Esophagus muscularis mucosa (tissue), 4 donors: Measurements from ENCODE around the gene DNAAF1. TPM values are rescaled to one million over a fixed set of nuclear protein-coding genes. Genes with fewer than 3 reads are reported as not detected.

Source experiments
- DNase-seq: peaks from one replicate; pipeline ENCODE4 v3.0.0-alpha.2; 2017; ENCODE audit errors: extremely low spot score
- H3K27ac ChIP-seq, 4 donors: fragments of 200-600 bp; sonication (generic); replicated peaks in 1 of 4; 1 replicate in 3 of 4; 2 replicates in 1 of 4; pipeline ENCODE4 v1.5.1; 2016 to 2019; ENCODE audit warnings: mild to moderate bottlenecking in 1 of 4
- H3K27me3 ChIP-seq, 4 donors: fragments of 200-600 bp; sonication (generic); one replicate each; pipeline versions ENCODE4 v1.5.1 to v1.6.0; 2016 to 2019
- H3K36me3 ChIP-seq, 4 donors: fragments of 200-600 bp; sonication (generic); one replicate each; pipeline ENCODE4 v1.5.1; 2016 to 2019
- H3K4me1 ChIP-seq, 4 donors: fragments of 200-600 bp; sonication (generic); one replicate each; pipeline ENCODE4 v1.5.1; 2016 to 2019
- H3K4me3 ChIP-seq, 4 donors: fragments of 200-600 bp; sonication (generic); 1 replicate in 2 of 4; 2 replicates in 2 of 4; pipeline ENCODE4 v1.5.1; 2016 to 2019; ENCODE audit warnings: mild to moderate bottlenecking in 4 of 4, moderate library complexity in 1 of 4
- H3K9me3 ChIP-seq, 4 donors: fragments of 200-600 bp; sonication (generic); 1 replicate in 3 of 4; 2 replicates in 1 of 4; pipeline ENCODE4 v1.5.1; 2016 to 2019
- CTCF ChIP-seq, 3 experiments: fragments of 200-600 bp in 2 of 3; fragments of 450-650 bp in 1 of 3; sonication (generic) in 2 of 3; IDR thresholded peaks; one replicate each; pipeline ENCODE4 v1.5.1; 2017 to 2019; ENCODE audit warnings: antibody characterized with exemption in 3 of 3, mild to moderate bottlenecking in 2 of 3, moderate library complexity in 1 of 3
- EP300 ChIP-seq: sonication (generic); formaldehyde crosslinking; IDR thresholded peaks from one replicate; pipeline ENCODE4 v1.6.1; 2017; ENCODE audit warnings: antibody characterized with exemption
- POLR2A ChIP-seq: fragments of 450-650 bp; IDR thresholded peaks from one replicate; pipeline ENCODE4 v1.6.1; 2017; ENCODE audit warnings: antibody characterized with exemption, moderate library complexity, mild to moderate bottlenecking, low read depth
- POLR2AphosphoS5 ChIP-seq, 2 donors: sonication (generic); formaldehyde crosslinking; IDR thresholded peaks; one replicate each; pipeline ENCODE4 v1.6.1; 2017; ENCODE audit warnings: antibody characterized with exemption in 2 of 2
- WGBS: methylation state at CpG from one replicate; pipeline ENCODE4 v1.1.5; 2018; 5-methylcytosine and 5-hydroxymethylcytosine counted together
- intact Hi-C: fragments of 100-400 bp; cut with DNase I; formaldehyde crosslinking; loops from one replicate; pipeline ENCODE4 v1.15.1; 2023
- total RNA-seq, 4 donors: library from RNA; depleted of rRNA; stranded (reverse); fragments of >200 nt; gene quantifications; one replicate each; pipeline versions ENCODE4 v1.1.0 to v1.2.1, GENCODE V29; 2016

Gene DNAAF1
- total RNA-seq, 4 donors from 2014 or later = 0.66 to 0.78 TPM; not detected in 2

GRCh38 chr16:84156342-84156784 is 11.3 kb downstream of the DNAAF1 start:
- no peak for DNase-seq
- H3K27ac ChIP-seq = no peak overlapping the region

GRCh38 chr16:84159007-84159406 is 13.9 kb downstream of the DNAAF1 start:
- WGBS = 19% methylated on average over 9 of the region's 9 CpGs
- intact Hi-C loops = no loop called here

More at GRCh38 chr16:84156342-84156784, 11.3 kb downstream of the DNAAF1 start:
- Histone ChIP-seq H3K27me3 (peaks cover 0 to 22% (median 3%) of the 10 kb centered on the region in 4 donors), H3K36me3 (no peaks in the 10 kb centered on the region), H3K9me3 (no peaks in the 10 kb centered on the region), H3K4me3 (no peak overlapping the region), H3K4me1 (no peaks in the 10 kb centered on the region)
- WGBS = 70% methylated on average over 5 of the region's 5 CpGs
- TF ChIP-seq POLR2AphosphoS5 (IDR thresholded peaks at IDR 0.05) (no peak), POLR2A (no peak), EP300 (no peak), CTCF (IDR thresholded peaks at IDR 0.05) (no peak)
- intact Hi-C loops = no loop called here

GRCh38 chr16:84159800-84160199 is 14.7 kb downstream of the DNAAF1 start:
- no peak for DNase-seq
- 64% methylated on average over 1 of the region's 1 CpG for WGBS
- Histone ChIP-seq H3K9me3 (no peaks in the 10 kb centered on the region), H3K4me1 (no peaks in the 10 kb centered on the region), H3K36me3 (no peaks in the 10 kb centered on the region), H3K27me3 (peaks cover 0 to 35% (median 5%) of the 10 kb centered on the region in 4 donors), H3K27ac (no peak overlapping the region), H3K4me3 (no peak overlapping the region)
- intact Hi-C loops = no loop called here
- no peak for TF ChIP-seq CTCF (IDR thresholded peaks at IDR 0.05)
- no peak for TF ChIP-seq POLR2AphosphoS5 (IDR thresholded peaks at IDR 0.05)
- no peak for TF ChIP-seq POLR2A
- no peak for TF ChIP-seq EP300

More at GRCh38 chr16:84159007-84159406, 13.9 kb downstream of the DNAAF1 start:
- H3K4me1 ChIP-seq = no peaks in the 10 kb centered on the region
- no peak overlapping the region for H3K4me3 ChIP-seq
- no peak overlapping the region for H3K27ac ChIP-seq
- no peaks in the 10 kb centered on the region for H3K9me3 ChIP-seq
- no peaks in the 10 kb centered on the region for H3K36me3 ChIP-seq
- no peak for DNase-seq
- peaks cover 0 to 35% (median 5%) of the 10 kb centered on the region in 4 donors for H3K27me3 ChIP-seq
- TF ChIP-seq EP300 (no peak), CTCF (IDR thresholded peaks at IDR 0.05) (no peak), POLR2A (no peak), POLR2AphosphoS5 (IDR thresholded peaks at IDR 0.05) (no peak)

GRCh38 chr16:84161037-84161436 is 15.9 kb downstream of the DNAAF1 start:
- Histone ChIP-seq H3K4me1 (no peaks in the 10 kb centered on the region), H3K4me3 (no peak overlapping the region), H3K27ac (no peak overlapping the region), H3K9me3 (no peaks in the 10 kb centered on the region), H3K36me3 (no peaks in the 10 kb centered on the region), H3K27me3 (peaks cover 0 to 32% (median 5%) of the 10 kb centered on the region in 4 donors)
- intact Hi-C loops = no loop called here
- 80% methylated on average over 8 of the region's 10 CpGs for WGBS
- no peak for DNase-seq
- no peak for TF ChIP-seq POLR2AphosphoS5 (IDR thresholded peaks at IDR 0.05)
- no peak for TF ChIP-seq CTCF (IDR thresholded peaks at IDR 0.05)
- TF ChIP-seq POLR2A = no peak
- no peak for TF ChIP-seq EP300

GRCh38 chr16:84161801-84162200 is 16.7 kb downstream of the DNAAF1 start:
- Histone ChIP-seq H3K27ac (no peak overlapping the region), H3K4me3 (no peak overlapping the region), H3K9me3 (no peaks in the 10 kb centered on the region), H3K4me1 (no peaks in the 10 kb centered on the region), H3K27me3 (peaks cover 0 to 34% (median 5%) of the 10 kb centered on the region in 4 donors), H3K36me3 (no peaks in the 10 kb centered on the region)
- intact Hi-C loops = no loop called here
- TF ChIP-seq CTCF (IDR thresholded peaks at IDR 0.05) = no peak
- no peak for TF ChIP-seq POLR2A
- no peak for TF ChIP-seq EP300
- no peak for TF ChIP-seq POLR2AphosphoS5 (IDR thresholded peaks at IDR 0.05)
- WGBS = 85% methylated on average over 3 of the region's 3 CpGs
- no peak for DNase-seq
